HepG2 (cell line): ENCODE results near the gene PRSS53. TPM values are rescaled to one million over a fixed set of nuclear protein-coding genes. Genes with fewer than 3 reads are reported as not detected.

Experiments used
- ATAC-seq: fragments of 200-7000 bp; cut with Tn5 transposase; 3 replicates; pipeline ENCODE4 v1.9.1; 2020; ENCODE audit warnings: mild to moderate bottlenecking, moderate library complexity
- BruUV-seq: library from RNA; stranded (reverse); fragments of 400-500 nt; replicated peaks from 2 replicates; lab custom pipeline; 2021; lab: Mats Ljungman, UMichigan
- CTCF ChIA-PET: fragments of 300-600 bp; formaldehyde crosslinking; extraction: SDS; loops from one replicate; lab custom pipeline; 2021; ENCODE audit warnings: low total read pairs, inconsistent platforms, low intra/inter-chr PET ratio; lab: Yijun Ruan, JAX
- POLR2A ChIA-PET: fragments of 350-600 bp; sonication (Branson Sonifier 250); formaldehyde crosslinking; loops from one replicate; lab custom pipeline; 2020; ENCODE audit warnings: antibody characterized with exemption, inconsistent platforms; lab: Yijun Ruan, JAX
- DNase-seq: peaks from one replicate; pipeline ENCODE4 v3.0.0-alpha.2; 2015; ENCODE audit warnings: low spot score
- FAIRE-seq: peaks from 3 replicates; lab custom pipeline; 2011; peaks lifted over from hg19 to GRCh38; lab: Jason Lieb, UNC
- H2AFZ ChIP-seq: one replicate; pipeline ENCODE4 v1.6.1; 2011; ENCODE audit warnings: low read length, inconsistent platforms
- H3K27ac ChIP-seq: fragments of 300-600 bp; 3 replicates; pipeline ENCODE4 v1.8.0; 2011; ENCODE audit warnings: mixed run types, mild to moderate bottlenecking, mixed read lengths, low read length, inconsistent platforms; ENCODE audit not compliant: insufficient read depth; ENCODE audit errors: extremely low read length
- H3K27me3 ChIP-seq, 2 experiments: fragments of 200-600 bp in 1 of 2; 2 replicates in 1 of 2; 3 replicates in 1 of 2; pipeline versions ENCODE4 v1.6.0 to v1.8.0; 2011; ENCODE audit warnings: low read length in 2 of 2, mild to moderate bottlenecking in 2 of 2, moderate library complexity in 2 of 2, inconsistent platforms in 1 of 2; ENCODE audit not compliant: insufficient read depth in 2 of 2, control insufficient read depth in 1 of 2
- H3K36me3 ChIP-seq, 2 experiments: fragments of 200-600 bp in 1 of 2; replicated peaks in 1 of 2; 2 replicates in 1 of 2; 3 replicates in 1 of 2; pipeline versions ENCODE4 v1.5.1 to v1.8.0; 2011; ENCODE audit warnings: low read length in 2 of 2, inconsistent platforms in 1 of 2; ENCODE audit not compliant: insufficient read depth in 2 of 2, control insufficient read depth in 1 of 2
- H3K4me1 ChIP-seq: 2 replicates; pipeline ENCODE4 v1.5.1; 2012; ENCODE audit warnings: low read length, inconsistent platforms; ENCODE audit not compliant: insufficient read depth
- H3K4me2 ChIP-seq: 2 replicates; pipeline ENCODE4 v1.6.0; 2011; ENCODE audit warnings: low read depth, low read length, inconsistent platforms
- H3K4me3 ChIP-seq, 3 experiments: fragments of 200-600 bp in 1 of 3; sonication (generic), shearing (Covaris generic) in 1 of 3; replicated peaks in 1 of 3; 2 replicates each; pipeline ENCODE4 v1.5.1; 2011 to 2016; ENCODE audit warnings: low read length in 3 of 3, inconsistent platforms in 2 of 3, low read depth in 2 of 3, mild to moderate bottlenecking in 2 of 3, control low read depth in 1 of 3, mixed read lengths in 1 of 3; ENCODE audit not compliant: insufficient read depth in 1 of 3
- H3K79me2 ChIP-seq: one replicate; pipeline ENCODE4 v1.6.1; 2011; ENCODE audit warnings: low read length, inconsistent platforms; ENCODE audit not compliant: insufficient read depth
- H3K9ac ChIP-seq: 2 replicates; pipeline ENCODE4 v1.6.0; 2011; ENCODE audit warnings: mild to moderate bottlenecking, low read depth, low read length, inconsistent platforms; ENCODE audit not compliant: insufficient read depth
- H3K9me3 ChIP-seq: 2 replicates; pipeline ENCODE4 v1.5.1; 2012; ENCODE audit warnings: mild to moderate bottlenecking, low read length
- H4K20me1 ChIP-seq: 2 replicates; pipeline ENCODE4 v1.6.0; 2011; ENCODE audit warnings: inconsistent platforms, mild to moderate bottlenecking, low read length, moderate library complexity; ENCODE audit not compliant: insufficient read depth
- ATM ChIP-seq: fragments of 450-650 bp; IDR thresholded peaks from 2 replicates; pipeline ENCODE4 v1.7.1; 2017; ENCODE audit warnings: mild to moderate bottlenecking, borderline replicate concordance
- DMAP1 ChIP-seq: IDR thresholded peaks from 2 replicates; pipeline ENCODE4 v1.6.1; 2016
- GATAD2A ChIP-seq: IDR thresholded peaks from 2 replicates; pipeline ENCODE4 v1.6.1; 2016
- TOE1 ChIP-seq: sonication (generic); formaldehyde crosslinking; IDR thresholded peaks from 2 replicates; pipeline ENCODE4 v1.4.0; 2020; ENCODE audit warnings: mild to moderate bottlenecking, missing genetic modification reagents
- WGBS: methylation state at CpG from one replicate; pipeline ENCODE4 v1.1.6; 2017; ENCODE audit warnings: low lambda C conversion rate; 5-methylcytosine and 5-hydroxymethylcytosine counted together
- in situ Hi-C: cut with HindIII; loops from 2 replicates; pipeline ENCODE4 v1.10.0; 2017; ENCODE audit warnings: low pct_unique_long_range_greater_than_20kb; ENCODE audit not compliant: extremely low pct_ligation_motif_present
- intact Hi-C: fragments of 100-400 bp; cut with micrococcal nuclease; formaldehyde crosslinking; loops from one replicate; pipeline ENCODE4 v1.10.0; 2022; ENCODE audit not compliant: unreplicated experiment
- polyA plus RNA-seq, 8 experiments: library from polyadenylated mRNA; depleted of rRNA in 3 of 8; stranded (reverse) in 7 of 8; unstranded in 1 of 8; fragments of >200 nt; fragmentation: Illumina TruSeq in 4 of 8; extraction: Trizol in 4 of 8; gene quantifications; 2 replicates each; pipeline versions ENCODE4 v1.2.1 to v1.2.3, GENCODE V29; 2011 to 2016; ENCODE audit warnings: low read depth in 4 of 8, missing spikeins in 1 of 8, mixed read lengths in 1 of 8; ENCODE audit not compliant: insufficient read depth in 1 of 8
- total RNA-seq, 5 experiments: library from RNA; depleted of rRNA; stranded (reverse); fragments of >200 nt; fragmentation: Illumina TruSeq; extraction: Trizol; gene quantifications; 2 replicates each; pipeline ENCODE4 v1.2.3, GENCODE V29; 2016; ENCODE audit warnings: low read depth in 1 of 5
- TF ChIP-seq, protein P1 (sequence below): sonication (generic); formaldehyde crosslinking; IDR thresholded peaks from 2 replicates; pipeline ENCODE4 v1.5.0; 2020; ENCODE audit warnings: missing genetic modification reagents
- TF ChIP-seq, protein P2 (sequence below): sonication (generic); formaldehyde crosslinking; IDR thresholded peaks from 2 replicates; pipeline ENCODE4 v1.5.0; 2020; ENCODE audit warnings: mild to moderate bottlenecking, missing genetic modification reagents, borderline replicate concordance
- TF ChIP-seq, protein P3 (sequence below): sonication (generic); formaldehyde crosslinking; IDR thresholded peaks from 2 replicates; pipeline ENCODE4 v1.5.0; 2020; ENCODE audit warnings: missing genetic modification reagents, mild to moderate bottlenecking, borderline replicate concordance

Gene PRSS53
- total and polyA plus RNA-seq, 2 of the 13 experiments (the other 11 are each of a cell fraction or from before 2014, with no cell fraction given): 2.2 to 7.4 TPM

DNA sequence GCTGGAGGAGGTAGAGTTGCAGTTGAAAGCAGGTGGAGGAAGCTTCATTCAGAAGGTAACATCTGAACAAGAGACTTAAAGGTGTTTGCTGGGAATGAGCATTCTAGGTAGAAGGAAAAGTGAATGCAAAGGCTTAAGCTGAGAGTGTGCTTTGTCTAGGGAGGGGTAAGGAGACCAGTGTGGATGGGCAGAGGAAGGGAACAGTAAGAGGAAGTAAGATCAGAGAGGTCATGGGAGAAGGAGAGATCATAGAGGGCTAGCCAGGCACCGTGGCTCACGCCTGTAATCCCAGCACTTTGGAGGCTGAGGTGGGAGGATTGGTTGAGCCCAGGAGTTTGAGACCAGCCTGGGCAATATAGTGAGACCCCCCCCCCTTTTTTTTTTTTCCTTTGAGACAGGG, 52.1 kb downstream of the PRSS53 start:
- in situ Hi-C loops (no loop called here), intact Hi-C loops (no loop called here)
- Histone ChIP-seq H4K20me1 (peaks cover 4% of the 10 kb centered on the region; the same call in 1 of the 2 replicates), H3K79me2 (peaks cover 5% of the 10 kb centered on the region), H3K27ac (no peak overlapping the region), H3K4me2 (no peak overlapping the region), H3K36me3 (peaks cover 0 to 20% of the 10 kb centered on the region in 2 experiments; a peak in 4 of 5 replicates), H3K9ac (no peak overlapping the region), H3K4me3 (no peak overlapping the region), H3K4me1 (peaks cover 20% of the 10 kb centered on the region), H3K9me3 (no peaks in the 10 kb centered on the region), H3K27me3 (no peaks in the 10 kb centered on the region; a peak in 1 of 5 replicates), H2AFZ (no peak overlapping the region)
- TF ChIP-seq, protein P1, sequence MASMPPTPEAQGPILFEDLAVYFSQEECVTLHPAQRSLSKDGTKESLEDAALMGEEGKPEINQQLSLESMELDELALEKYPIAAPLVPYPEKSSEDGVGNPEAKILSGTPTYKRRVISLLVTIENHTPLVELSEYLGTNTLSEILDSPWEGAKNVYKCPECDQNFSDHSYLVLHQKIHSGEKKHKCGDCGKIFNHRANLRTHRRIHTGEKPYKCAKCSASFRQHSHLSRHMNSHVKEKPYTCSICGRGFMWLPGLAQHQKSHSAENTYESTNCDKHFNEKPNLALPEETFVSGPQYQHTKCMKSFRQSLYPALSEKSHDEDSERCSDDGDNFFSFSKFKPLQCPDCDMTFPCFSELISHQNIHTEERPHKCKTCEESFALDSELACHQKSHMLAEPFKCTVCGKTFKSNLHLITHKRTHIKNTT (CRISPR knock-in tag): no peak
- TF ChIP-seq ATM (no peak), DMAP1 (no peak), TOE1 (no peak), GATAD2A (CRISPR knock-in tag) (no peak)
- TF ChIP-seq, protein P2, sequence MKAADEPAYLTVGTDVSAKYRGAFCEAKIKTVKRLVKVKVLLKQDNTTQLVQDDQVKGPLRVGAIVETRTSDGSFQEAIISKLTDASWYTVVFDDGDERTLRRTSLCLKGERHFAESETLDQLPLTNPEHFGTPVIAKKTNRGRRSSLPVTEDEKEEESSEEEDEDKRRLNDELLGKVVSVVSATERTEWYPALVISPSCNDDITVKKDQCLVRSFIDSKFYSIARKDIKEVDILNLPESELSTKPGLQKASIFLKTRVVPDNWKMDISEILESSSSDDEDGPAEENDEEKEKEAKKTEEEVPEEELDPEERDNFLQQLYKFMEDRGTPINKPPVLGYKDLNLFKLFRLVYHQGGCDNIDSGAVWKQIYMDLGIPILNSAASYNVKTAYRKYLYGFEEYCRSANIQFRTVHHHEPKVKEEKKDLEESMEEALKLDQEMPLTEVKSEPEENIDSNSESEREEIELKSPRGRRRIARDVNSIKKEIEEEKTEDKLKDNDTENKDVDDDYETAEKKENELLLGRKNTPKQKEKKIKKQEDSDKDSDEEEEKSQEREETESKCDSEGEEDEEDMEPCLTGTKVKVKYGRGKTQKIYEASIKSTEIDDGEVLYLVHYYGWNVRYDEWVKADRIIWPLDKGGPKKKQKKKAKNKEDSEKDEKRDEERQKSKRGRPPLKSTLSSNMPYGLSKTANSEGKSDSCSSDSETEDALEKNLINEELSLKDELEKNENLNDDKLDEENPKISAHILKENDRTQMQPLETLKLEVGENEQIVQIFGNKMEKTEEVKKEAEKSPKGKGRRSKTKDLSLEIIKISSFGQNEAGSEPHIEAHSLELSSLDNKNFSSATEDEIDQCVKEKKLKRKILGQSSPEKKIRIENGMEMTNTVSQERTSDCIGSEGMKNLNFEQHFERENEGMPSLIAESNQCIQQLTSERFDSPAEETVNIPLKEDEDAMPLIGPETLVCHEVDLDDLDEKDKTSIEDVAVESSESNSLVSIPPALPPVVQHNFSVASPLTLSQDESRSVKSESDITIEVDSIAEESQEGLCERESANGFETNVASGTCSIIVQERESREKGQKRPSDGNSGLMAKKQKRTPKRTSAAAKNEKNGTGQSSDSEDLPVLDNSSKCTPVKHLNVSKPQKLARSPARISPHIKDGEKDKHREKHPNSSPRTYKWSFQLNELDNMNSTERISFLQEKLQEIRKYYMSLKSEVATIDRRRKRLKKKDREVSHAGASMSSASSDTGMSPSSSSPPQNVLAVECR: no peak
- TF ChIP-seq, protein P3, sequence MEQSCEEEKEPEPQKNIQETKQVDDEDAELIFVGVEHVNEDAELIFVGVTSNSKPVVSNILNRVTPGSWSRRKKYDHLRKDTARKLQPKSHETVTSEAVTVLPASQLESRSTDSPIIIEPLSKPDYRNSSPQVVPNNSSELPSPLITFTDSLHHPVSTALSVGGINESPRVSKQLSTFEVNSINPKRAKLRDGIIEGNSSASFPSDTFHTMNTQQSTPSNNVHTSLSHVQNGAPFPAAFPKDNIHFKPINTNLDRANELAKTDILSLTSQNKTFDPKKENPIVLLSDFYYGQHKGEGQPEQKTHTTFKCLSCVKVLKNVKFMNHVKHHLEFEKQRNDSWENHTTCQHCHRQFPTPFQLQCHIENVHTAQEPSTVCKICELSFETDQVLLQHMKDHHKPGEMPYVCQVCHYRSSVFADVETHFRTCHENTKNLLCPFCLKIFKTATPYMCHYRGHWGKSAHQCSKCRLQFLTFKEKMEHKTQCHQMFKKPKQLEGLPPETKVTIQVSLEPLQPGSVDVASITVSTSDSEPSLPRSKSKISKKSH: no peak
- 65% methylated on average over 2 of the region's 2 CpGs for WGBS
- no TSS peak for BruUV-seq
- CTCF ChIA-PET: no interaction called here
- POLR2A ChIA-PET: no interaction called here
- no peak for DNase-seq
- ATAC-seq: no peak
- FAIRE-seq: no peak
